ENCODE measurements around the gene SRRT.

DNA sequence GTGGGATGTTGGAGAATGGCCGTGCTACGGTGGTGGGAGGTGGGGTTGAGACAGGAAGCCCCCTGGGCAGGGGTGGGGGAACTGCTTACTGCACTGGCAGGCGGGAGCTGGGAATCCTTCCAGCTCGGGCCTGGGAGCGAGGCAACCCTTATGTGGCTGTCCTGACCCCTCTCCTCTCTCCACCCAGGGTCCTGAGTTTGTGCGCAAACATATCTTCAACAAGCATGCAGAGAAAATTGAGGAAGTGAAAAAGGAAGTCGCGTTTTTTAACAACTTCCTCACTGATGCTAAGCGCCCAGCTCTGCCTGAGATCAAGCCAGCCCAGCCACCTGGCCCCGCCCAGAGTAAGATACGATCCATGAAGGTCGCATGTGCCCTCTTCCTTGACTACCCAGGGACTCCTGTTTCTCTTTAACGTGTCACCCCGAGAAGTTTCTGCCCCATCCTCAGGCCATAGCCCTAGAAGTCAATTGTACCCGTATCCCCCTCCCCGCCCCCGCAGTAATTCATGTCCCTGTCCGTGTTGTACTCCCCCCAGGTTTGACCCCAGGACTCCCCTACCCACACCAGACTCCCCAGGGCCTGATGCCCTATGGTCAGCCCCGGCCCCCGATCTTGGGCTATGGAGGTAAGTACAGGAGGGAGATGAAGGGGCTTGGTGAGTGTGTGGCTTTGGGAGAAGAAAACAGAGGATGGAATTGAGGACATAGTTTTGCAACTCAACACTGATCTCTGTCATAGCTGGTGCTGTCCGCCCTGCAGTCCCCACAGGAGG lies 12.8 kb downstream of the SRRT start:
- TF ChIP-seq, protein P1, sequence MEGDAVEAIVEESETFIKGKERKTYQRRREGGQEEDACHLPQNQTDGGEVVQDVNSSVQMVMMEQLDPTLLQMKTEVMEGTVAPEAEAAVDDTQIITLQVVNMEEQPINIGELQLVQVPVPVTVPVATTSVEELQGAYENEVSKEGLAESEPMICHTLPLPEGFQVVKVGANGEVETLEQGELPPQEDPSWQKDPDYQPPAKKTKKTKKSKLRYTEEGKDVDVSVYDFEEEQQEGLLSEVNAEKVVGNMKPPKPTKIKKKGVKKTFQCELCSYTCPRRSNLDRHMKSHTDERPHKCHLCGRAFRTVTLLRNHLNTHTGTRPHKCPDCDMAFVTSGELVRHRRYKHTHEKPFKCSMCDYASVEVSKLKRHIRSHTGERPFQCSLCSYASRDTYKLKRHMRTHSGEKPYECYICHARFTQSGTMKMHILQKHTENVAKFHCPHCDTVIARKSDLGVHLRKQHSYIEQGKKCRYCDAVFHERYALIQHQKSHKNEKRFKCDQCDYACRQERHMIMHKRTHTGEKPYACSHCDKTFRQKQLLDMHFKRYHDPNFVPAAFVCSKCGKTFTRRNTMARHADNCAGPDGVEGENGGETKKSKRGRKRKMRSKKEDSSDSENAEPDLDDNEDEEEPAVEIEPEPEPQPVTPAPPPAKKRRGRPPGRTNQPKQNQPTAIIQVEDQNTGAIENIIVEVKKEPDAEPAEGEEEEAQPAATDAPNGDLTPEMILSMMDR (IDR thresholded peaks at IDR 0.05 in 4 of 5, conservative IDR thresholded peaks at IDR 0.05 in 1 of 5) = no peak
- TF ChIP-seq POLR2A (IDR thresholded peaks at IDR 0.05) = no peak

Data from gastrocnemius medialis (tissue), 4 donors.